HepG2 (cell line): ENCODE data around the gene RNF40. TPM values are rescaled to one million over a fixed set of nuclear protein-coding genes. Genes with fewer than 3 reads are reported as not detected.

Experiments
- ATAC-seq: fragments of 200-7000 bp; cut with Tn5 transposase; 3 replicates; pipeline ENCODE4 v1.9.1; 2020; ENCODE audit warnings: mild to moderate bottlenecking, moderate library complexity
- BruUV-seq: library from RNA; stranded (reverse); fragments of 400-500 nt; replicated peaks from 2 replicates; lab custom pipeline; 2021; lab: Mats Ljungman, UMichigan
- CTCF ChIA-PET: fragments of 300-600 bp; formaldehyde crosslinking; extraction: SDS; loops from one replicate; lab custom pipeline; 2021; ENCODE audit warnings: low total read pairs, inconsistent platforms, low intra/inter-chr PET ratio; lab: Yijun Ruan, JAX
- POLR2A ChIA-PET: fragments of 350-600 bp; sonication (Branson Sonifier 250); formaldehyde crosslinking; loops from one replicate; lab custom pipeline; 2020; ENCODE audit warnings: antibody characterized with exemption, inconsistent platforms; lab: Yijun Ruan, JAX
- DNase-seq: peaks from one replicate; pipeline ENCODE4 v3.0.0-alpha.2; 2015; ENCODE audit warnings: low spot score
- FAIRE-seq: peaks from 3 replicates; lab custom pipeline; 2011; peaks lifted over from hg19 to GRCh38; lab: Jason Lieb, UNC
- H2AFZ ChIP-seq: one replicate; pipeline ENCODE4 v1.6.1; 2011; ENCODE audit warnings: low read length, inconsistent platforms
- H3K27ac ChIP-seq: fragments of 300-600 bp; 3 replicates; pipeline ENCODE4 v1.8.0; 2011; ENCODE audit warnings: mixed run types, mild to moderate bottlenecking, mixed read lengths, low read length, inconsistent platforms; ENCODE audit not compliant: insufficient read depth; ENCODE audit errors: extremely low read length
- H3K27me3 ChIP-seq, 2 experiments: fragments of 200-600 bp in 1 of 2; 2 replicates in 1 of 2; 3 replicates in 1 of 2; pipeline versions ENCODE4 v1.6.0 to v1.8.0; 2011; ENCODE audit warnings: low read length in 2 of 2, mild to moderate bottlenecking in 2 of 2, moderate library complexity in 2 of 2, inconsistent platforms in 1 of 2; ENCODE audit not compliant: insufficient read depth in 2 of 2, control insufficient read depth in 1 of 2
- H3K36me3 ChIP-seq, 2 experiments: fragments of 200-600 bp in 1 of 2; replicated peaks in 1 of 2; 2 replicates in 1 of 2; 3 replicates in 1 of 2; pipeline versions ENCODE4 v1.5.1 to v1.8.0; 2011; ENCODE audit warnings: low read length in 2 of 2, inconsistent platforms in 1 of 2; ENCODE audit not compliant: insufficient read depth in 2 of 2, control insufficient read depth in 1 of 2
- H3K4me1 ChIP-seq: 2 replicates; pipeline ENCODE4 v1.5.1; 2012; ENCODE audit warnings: low read length, inconsistent platforms; ENCODE audit not compliant: insufficient read depth
- H3K4me2 ChIP-seq: 2 replicates; pipeline ENCODE4 v1.6.0; 2011; ENCODE audit warnings: low read depth, low read length, inconsistent platforms
- H3K4me3 ChIP-seq, 3 experiments: fragments of 200-600 bp in 1 of 3; sonication (generic), shearing (Covaris generic) in 1 of 3; replicated peaks in 1 of 3; 2 replicates each; pipeline ENCODE4 v1.5.1; 2011 to 2016; ENCODE audit warnings: low read length in 3 of 3, inconsistent platforms in 2 of 3, low read depth in 2 of 3, mild to moderate bottlenecking in 2 of 3, control low read depth in 1 of 3, mixed read lengths in 1 of 3; ENCODE audit not compliant: insufficient read depth in 1 of 3
- H3K79me2 ChIP-seq: one replicate; pipeline ENCODE4 v1.6.1; 2011; ENCODE audit warnings: low read length, inconsistent platforms; ENCODE audit not compliant: insufficient read depth
- H3K9ac ChIP-seq: 2 replicates; pipeline ENCODE4 v1.6.0; 2011; ENCODE audit warnings: mild to moderate bottlenecking, low read depth, low read length, inconsistent platforms; ENCODE audit not compliant: insufficient read depth
- H3K9me3 ChIP-seq: 2 replicates; pipeline ENCODE4 v1.5.1; 2012; ENCODE audit warnings: mild to moderate bottlenecking, low read length
- H4K20me1 ChIP-seq: 2 replicates; pipeline ENCODE4 v1.6.0; 2011; ENCODE audit warnings: inconsistent platforms, mild to moderate bottlenecking, low read length, moderate library complexity; ENCODE audit not compliant: insufficient read depth
- CREBL2 ChIP-seq: sonication (generic); formaldehyde crosslinking; IDR thresholded peaks from 2 replicates; pipeline ENCODE4 v1.8.1; 2023; ENCODE audit warnings: missing genetic modification reagents, mild to moderate bottlenecking, borderline replicate concordance
- HCFC1 ChIP-seq: fragments of 150-350 bp; IDR thresholded peaks from 2 replicates; pipeline ENCODE4 v1.6.1; 2014; ENCODE audit warnings: low read depth, low read length
- MLX ChIP-seq: IDR thresholded peaks from 2 replicates; pipeline ENCODE4 v1.6.1; 2016
- TSC22D2 ChIP-seq: sonication (generic); formaldehyde crosslinking; IDR thresholded peaks from 2 replicates; pipeline ENCODE4 v1.5.1; 2020; ENCODE audit warnings: missing genetic modification reagents, mild to moderate bottlenecking, borderline replicate concordance
- U2AF2 ChIP-seq: fragments of 200-400 bp; formaldehyde crosslinking; IDR thresholded peaks from 2 replicates; pipeline ENCODE4 v1.6.1; 2017; ENCODE audit warnings: low read depth, mild to moderate bottlenecking, low read length
- ZNF274 ChIP-seq: sonication (generic); formaldehyde crosslinking; IDR thresholded peaks from 2 replicates; pipeline ENCODE4 v1.5.1; 2020; ENCODE audit warnings: mild to moderate bottlenecking, missing genetic modification reagents
- ZNF44 ChIP-seq: sonication (generic); formaldehyde crosslinking; IDR thresholded peaks from 2 replicates; pipeline ENCODE4 v1.5.1; 2020; ENCODE audit warnings: mild to moderate bottlenecking, missing genetic modification reagents
- ZNF546 ChIP-seq: sonication (generic); formaldehyde crosslinking; conservative IDR thresholded peaks from 2 replicates; pipeline ENCODE4 v1.8.1; 2023; ENCODE audit warnings: mild to moderate bottlenecking, missing genetic modification reagents
- ZNF598 ChIP-seq: sonication (generic); formaldehyde crosslinking; IDR thresholded peaks from 2 replicates; pipeline ENCODE4 v1.5.1; 2020; ENCODE audit warnings: mild to moderate bottlenecking, missing genetic modification reagents, borderline replicate concordance
- ZNF749 ChIP-seq: sonication (generic); formaldehyde crosslinking; IDR thresholded peaks from 2 replicates; pipeline ENCODE4 v1.8.0; 2022; ENCODE audit warnings: mild to moderate bottlenecking, missing genetic modification reagents, moderate library complexity, borderline replicate concordance
- ZNF768 ChIP-seq: sonication (generic); formaldehyde crosslinking; IDR thresholded peaks from 2 replicates; pipeline ENCODE4 v1.4.0; 2020; ENCODE audit warnings: missing genetic modification reagents
- ZNF879 ChIP-seq: sonication (generic); formaldehyde crosslinking; IDR thresholded peaks from 2 replicates; pipeline ENCODE4 v1.8.1; 2023; ENCODE audit warnings: missing genetic modification reagents
- ZSCAN30 ChIP-seq: sonication (generic); formaldehyde crosslinking; IDR thresholded peaks from 2 replicates; pipeline ENCODE4 v1.5.0; 2020; ENCODE audit warnings: mild to moderate bottlenecking, missing genetic modification reagents
- WGBS: methylation state at CpG from one replicate; pipeline ENCODE4 v1.1.6; 2017; ENCODE audit warnings: low lambda C conversion rate; 5-methylcytosine and 5-hydroxymethylcytosine counted together
- in situ Hi-C: cut with HindIII; loops from 2 replicates; pipeline ENCODE4 v1.10.0; 2017; ENCODE audit warnings: low pct_unique_long_range_greater_than_20kb; ENCODE audit not compliant: extremely low pct_ligation_motif_present
- intact Hi-C: fragments of 100-400 bp; cut with micrococcal nuclease; formaldehyde crosslinking; loops from one replicate; pipeline ENCODE4 v1.10.0; 2022; ENCODE audit not compliant: unreplicated experiment
- polyA plus RNA-seq, 8 experiments: library from polyadenylated mRNA; depleted of rRNA in 3 of 8; stranded (reverse) in 7 of 8; unstranded in 1 of 8; fragments of >200 nt; fragmentation: Illumina TruSeq in 4 of 8; extraction: Trizol in 4 of 8; gene quantifications; 2 replicates each; pipeline versions ENCODE4 v1.2.1 to v1.2.3, GENCODE V29; 2011 to 2016; ENCODE audit warnings: low read depth in 4 of 8, missing spikeins in 1 of 8, mixed read lengths in 1 of 8; ENCODE audit not compliant: insufficient read depth in 1 of 8
- total RNA-seq, 5 experiments: library from RNA; depleted of rRNA; stranded (reverse); fragments of >200 nt; fragmentation: Illumina TruSeq; extraction: Trizol; gene quantifications; 2 replicates each; pipeline ENCODE4 v1.2.3, GENCODE V29; 2016; ENCODE audit warnings: low read depth in 1 of 5
- TF ChIP-seq, protein P1 (sequence below): sonication (generic); formaldehyde crosslinking; IDR thresholded peaks from 2 replicates; pipeline ENCODE4 v1.9.0; 2021; ENCODE audit warnings: missing genetic modification reagents, borderline replicate concordance
- TF ChIP-seq, protein P2 (sequence below): sonication (generic); formaldehyde crosslinking; conservative IDR thresholded peaks from 2 replicates; pipeline ENCODE4 v1.4.0; 2020; ENCODE audit warnings: missing genetic modification reagents

RNF40 gene
- total and polyA plus RNA-seq, 2 of the 13 experiments (the other 11 are each of a cell fraction or from before 2014, with no cell fraction given), result 84.0 to 85.6 TPM

DNA sequence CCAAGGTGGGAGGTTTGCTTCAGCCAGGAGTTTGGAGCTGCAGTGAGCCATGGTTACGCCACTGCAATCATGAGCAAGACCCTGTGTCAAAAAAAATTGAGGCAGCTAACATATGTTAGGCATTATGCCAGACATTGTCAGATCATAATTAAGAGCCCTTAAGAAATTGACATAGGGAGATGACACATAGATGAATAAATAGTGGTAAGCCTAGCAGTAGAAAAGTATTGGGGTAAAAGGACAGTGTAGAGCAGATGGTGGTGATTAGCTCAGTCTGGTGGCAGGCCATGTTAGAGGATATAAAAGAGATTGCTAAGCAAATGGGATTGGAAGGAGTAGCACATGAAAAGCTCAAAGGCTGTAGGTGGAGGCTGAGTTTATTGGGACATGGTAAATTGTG is 40.5 kb upstream of the RNF40 start:
- Histone ChIP-seq H2AFZ (no peak overlapping the region), H3K9ac (no peak overlapping the region), H3K27me3 (no peaks in the 10 kb centered on the region), H3K9me3 (no peaks in the 10 kb centered on the region), H3K4me1 (peaks cover 8% of the 10 kb centered on the region), H3K27ac (no peak overlapping the region), H3K36me3 (peaks cover 68 to 89% of the 10 kb centered on the region in 2 experiments), H3K4me3 (no peak overlapping the region), H3K79me2 (no peaks in the 10 kb centered on the region), H4K20me1 (no peaks in the 10 kb centered on the region; the same call in 1 of the 2 replicates), H3K4me2 (no peak overlapping the region)
- in situ Hi-C loops, result no loop called here
- POLR2A ChIA-PET, result interaction anchor here (0.8 to 0.9 kb wide), 2 partner anchors 10 to 26 kb away, joined by 3 to 4 read pairs; no protein-coding TSS in a partner anchor
- ATAC-seq (no peak), DNase-seq (no peak), FAIRE-seq (no peak)
- no TSS peak for BruUV-seq
- TF ChIP-seq ZNF749, result no peak
- TF ChIP-seq ZSCAN30, result no peak
- TF ChIP-seq ZNF546, result no peak
- no peak for TF ChIP-seq ZNF274 (CRISPR knock-in tag)
- TF ChIP-seq HCFC1, result no peak
- TF ChIP-seq, protein P1, sequence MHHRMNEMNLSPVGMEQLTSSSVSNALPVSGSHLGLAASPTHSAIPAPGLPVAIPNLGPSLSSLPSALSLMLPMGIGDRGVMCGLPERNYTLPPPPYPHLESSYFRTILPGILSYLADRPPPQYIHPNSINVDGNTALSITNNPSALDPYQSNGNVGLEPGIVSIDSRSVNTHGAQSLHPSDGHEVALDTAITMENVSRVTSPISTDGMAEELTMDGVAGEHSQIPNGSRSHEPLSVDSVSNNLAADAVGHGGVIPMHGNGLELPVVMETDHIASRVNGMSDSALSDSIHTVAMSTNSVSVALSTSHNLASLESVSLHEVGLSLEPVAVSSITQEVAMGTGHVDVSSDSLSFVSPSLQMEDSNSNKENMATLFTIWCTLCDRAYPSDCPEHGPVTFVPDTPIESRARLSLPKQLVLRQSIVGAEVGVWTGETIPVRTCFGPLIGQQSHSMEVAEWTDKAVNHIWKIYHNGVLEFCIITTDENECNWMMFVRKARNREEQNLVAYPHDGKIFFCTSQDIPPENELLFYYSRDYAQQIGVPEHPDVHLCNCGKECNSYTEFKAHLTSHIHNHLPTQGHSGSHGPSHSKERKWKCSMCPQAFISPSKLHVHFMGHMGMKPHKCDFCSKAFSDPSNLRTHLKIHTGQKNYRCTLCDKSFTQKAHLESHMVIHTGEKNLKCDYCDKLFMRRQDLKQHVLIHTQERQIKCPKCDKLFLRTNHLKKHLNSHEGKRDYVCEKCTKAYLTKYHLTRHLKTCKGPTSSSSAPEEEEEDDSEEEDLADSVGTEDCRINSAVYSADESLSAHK, result no peak
- TF ChIP-seq, protein P2, sequence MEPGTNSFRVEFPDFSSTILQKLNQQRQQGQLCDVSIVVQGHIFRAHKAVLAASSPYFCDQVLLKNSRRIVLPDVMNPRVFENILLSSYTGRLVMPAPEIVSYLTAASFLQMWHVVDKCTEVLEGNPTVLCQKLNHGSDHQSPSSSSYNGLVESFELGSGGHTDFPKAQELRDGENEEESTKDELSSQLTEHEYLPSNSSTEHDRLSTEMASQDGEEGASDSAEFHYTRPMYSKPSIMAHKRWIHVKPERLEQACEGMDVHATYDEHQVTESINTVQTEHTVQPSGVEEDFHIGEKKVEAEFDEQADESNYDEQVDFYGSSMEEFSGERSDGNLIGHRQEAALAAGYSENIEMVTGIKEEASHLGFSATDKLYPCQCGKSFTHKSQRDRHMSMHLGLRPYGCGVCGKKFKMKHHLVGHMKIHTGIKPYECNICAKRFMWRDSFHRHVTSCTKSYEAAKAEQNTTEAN (CRISPR knock-in tag), result no peak
- no peak for TF ChIP-seq MLX
- TF ChIP-seq ZNF768 (CRISPR knock-in tag), result no peak
- TF ChIP-seq U2AF2, result no peak
- no peak for TF ChIP-seq ZNF598
- no peak for TF ChIP-seq TSC22D2
- no peak for TF ChIP-seq ZNF879 (CRISPR knock-in tag)
- TF ChIP-seq CREBL2 (CRISPR knock-in tag), result no peak
- no peak for TF ChIP-seq ZNF44 (CRISPR knock-in tag)
- 96% methylated on average over 1 of the region's 1 CpG for WGBS
- CTCF ChIA-PET, result no interaction called here
- intact Hi-C loops, result no loop called here
